NOMO-1 treated with DMSO at 0.1 percent for 48 hours (cell line): Measurements from ENCODE around the gene ABHD8.

Experiments
- DNase-seq: peaks from one replicate; lab custom pipeline; 2025; ENCODE audit not compliant: unreplicated experiment; lab: John Stamatoyannopoulos, UW

Gene ABHD8

DNA sequence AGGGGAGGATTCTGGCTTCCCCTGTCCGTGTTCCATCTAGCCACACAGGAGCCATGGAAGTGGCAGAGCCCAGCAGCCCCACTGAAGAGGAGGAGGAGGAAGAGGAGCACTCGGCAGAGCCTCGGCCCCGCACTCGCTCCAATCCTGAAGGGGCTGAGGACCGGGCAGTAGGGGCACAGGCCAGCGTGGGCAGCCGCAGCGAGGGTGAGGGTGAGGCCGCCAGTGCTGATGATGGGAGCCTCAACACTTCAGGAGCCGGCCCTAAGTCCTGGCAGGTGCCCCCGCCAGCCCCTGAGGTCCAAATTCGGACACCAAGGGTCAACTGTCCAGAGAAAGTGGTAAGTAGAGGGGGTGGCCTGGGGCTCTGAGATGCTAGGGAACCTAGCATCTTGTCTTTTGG lies 34.5 kb downstream of the ABHD8 start:
- DNase-seq, result no peak

DNA sequence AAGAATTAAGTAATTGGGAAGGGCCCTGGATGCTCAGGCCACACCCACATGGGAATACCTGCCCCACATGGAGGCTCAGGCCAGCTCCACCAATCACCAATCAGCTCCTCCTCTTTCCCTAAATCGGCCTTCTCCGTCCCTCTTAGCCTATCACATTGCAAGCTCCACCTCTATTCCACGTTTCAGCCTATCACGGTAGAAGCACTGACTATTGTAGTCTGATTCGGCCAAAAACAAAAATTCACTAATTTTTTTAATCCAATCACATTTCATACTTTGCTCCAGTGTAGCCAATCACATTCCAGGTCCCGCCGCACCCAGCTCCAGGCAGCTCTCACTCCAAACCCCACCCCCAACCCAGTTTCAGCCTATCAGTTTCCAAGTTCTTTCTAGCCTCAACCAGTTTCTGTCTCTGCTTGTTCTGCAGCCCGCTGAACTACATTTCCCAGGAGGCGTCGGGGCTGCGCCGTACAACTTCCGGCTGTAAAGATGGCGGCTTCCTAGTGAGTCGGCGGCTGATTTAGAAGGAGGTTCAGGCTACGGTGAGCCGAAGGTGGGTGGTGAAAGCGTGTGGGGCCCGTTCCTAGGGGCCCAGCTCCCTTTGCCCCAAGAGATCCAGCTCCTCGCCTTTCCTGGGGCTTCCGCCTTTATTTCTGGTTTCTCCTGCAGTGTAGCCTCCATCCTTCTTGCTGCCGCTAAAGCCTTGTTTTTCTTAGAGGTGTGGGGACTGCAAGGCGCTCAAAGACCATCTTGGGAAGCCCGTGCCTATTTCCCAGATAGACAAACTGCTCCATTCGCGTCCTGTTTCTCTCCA lies 36.0 kb downstream of the ABHD8 start, which contains the start of gene BABAM1:
BABAM1 (plus strand) TSS at position 469 of the 814 bp plus-strand sequence. CDS start 1,364 bp downstream, outside the sequence.
- peak; percentile 100 for DNase-seq

- peak; percentile 72 for DNase-seq
These were observed 36.6 kb downstream of the ABHD8 start for GRCh38 chr19:17266589-17266974.

DNA sequence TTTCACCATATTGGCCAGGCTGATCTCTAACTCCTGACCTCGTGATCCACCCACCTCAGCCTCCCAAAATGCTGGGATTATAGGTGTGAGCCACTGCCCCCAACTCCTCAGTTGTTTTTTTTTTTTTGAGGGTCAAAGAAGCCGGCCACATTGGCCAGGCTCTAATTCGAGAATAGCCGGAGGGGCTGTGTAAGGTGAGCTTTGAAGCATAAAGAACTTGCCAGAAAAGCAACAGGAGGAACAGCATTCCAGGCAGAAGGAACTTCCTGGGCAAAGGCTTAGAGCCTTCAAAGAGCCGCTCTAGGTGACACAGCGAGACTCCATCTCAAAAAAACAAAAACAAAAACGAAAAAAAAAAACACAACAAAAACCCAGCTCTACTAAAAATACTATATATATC lies 37.2 kb downstream of the ABHD8 start:
- no peak for DNase-seq

DNA sequence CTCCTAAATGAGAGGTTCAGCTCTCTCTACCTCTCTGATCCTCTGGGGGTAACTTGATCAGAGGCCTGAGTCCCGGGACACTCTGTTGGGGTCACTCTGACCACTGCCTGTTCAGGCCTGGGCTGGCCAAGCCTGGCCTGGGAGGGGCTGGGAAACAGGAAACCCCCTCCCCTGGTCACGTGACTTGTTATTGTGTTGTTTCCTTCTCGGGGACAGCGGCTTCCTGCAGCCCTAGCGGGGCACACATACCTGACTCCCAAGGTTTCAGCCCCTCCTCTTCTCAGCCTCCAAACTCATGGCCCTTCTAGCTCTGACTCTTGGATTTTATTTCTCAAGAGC lies 38.6 kb downstream of the ABHD8 start, which contains the start of gene USHBP1:
USHBP1 (minus strand) TSS at position 105 of the 339 bp plus-strand sequence. CDS start 446 bp downstream, outside the sequence.
- DNase-seq, result no peak

DNA sequence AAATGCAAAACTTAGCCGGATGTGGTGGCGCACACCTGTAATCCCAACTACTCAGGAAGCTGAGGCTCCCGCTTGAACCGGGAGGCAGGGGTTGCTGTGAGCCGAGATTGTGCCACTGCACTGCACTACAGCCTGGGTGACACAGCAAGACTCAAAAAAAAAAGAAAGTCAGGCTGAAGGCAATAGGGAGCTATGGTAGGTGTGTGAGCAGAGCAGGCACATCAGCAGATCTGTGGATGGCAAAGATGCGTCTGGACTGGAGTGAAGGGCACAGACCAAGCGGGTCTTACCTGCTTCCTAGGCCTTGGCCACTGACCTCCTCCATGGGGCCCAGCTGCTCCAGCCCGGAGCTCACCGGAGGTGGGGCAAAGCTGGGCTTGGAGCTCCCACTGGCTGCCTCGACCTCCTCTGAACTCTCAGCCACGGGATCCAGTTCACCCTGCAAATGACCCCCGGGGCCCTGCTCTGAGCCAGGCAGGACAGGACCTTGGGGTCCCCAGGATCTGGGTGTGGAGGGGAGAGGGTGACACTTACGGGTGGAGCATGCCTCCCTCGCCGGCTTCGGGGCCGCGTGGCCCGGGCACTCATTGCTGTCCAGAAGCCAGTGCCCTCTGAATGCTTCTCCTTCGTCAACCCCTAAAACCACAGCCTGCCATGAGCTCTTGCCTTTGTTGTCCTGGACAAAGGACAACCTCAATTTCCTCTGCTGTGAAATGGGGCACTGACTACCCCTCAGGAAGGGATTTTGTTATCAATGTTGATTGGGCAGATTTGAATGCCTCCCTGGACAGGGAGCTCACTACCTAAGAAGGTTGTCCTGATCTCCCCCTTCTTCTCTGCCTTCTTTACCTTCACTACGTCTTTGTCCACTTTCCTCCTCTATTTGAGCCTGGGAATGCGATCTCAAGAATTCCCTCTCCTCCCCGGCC lies 39.2 kb downstream of the ABHD8 start:
- DNase-seq, result no peak

GRCh38 chr19:17262557-17262956 lies 40.7 kb downstream of the ABHD8 start:
- DNase-seq, result no peak

- peak; percentile 78 for DNase-seq
These were observed 42.3 kb downstream of the ABHD8 start for GRCh38 chr19:17260842-17261325.

DNA sequence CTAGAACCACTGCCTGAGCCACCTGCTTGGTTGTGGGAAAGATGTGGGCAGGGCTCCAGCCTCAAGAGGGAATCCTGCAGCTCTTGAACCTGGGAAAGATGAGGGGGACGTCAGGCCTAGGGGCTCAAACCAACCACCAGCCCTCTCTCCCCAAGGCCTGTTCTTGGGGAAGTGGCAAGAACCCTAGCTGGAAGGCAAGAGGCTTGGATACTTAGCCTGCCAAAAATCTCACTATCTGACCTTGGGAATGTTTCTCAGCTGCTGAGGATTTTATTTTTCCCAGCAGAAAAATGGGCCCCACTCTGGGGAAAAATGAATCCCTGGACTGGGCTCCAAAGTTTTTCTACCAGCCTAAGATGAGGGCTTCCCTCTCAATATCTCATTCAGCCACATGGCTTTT lies 43.3 kb downstream of the ABHD8 start:
- DNase-seq, result no peak

- no peak for DNase-seq
These were observed 44.0 kb downstream of the ABHD8 start for GRCh38 chr19:17259118-17259780.

GRCh38 chr19:17256130-17256529 lies 47.1 kb downstream of the ABHD8 start:
- DNase-seq, result no peak

GRCh38 chr19:17255150-17255621 lies 48.0 kb downstream of the ABHD8 start:
- no peak for DNase-seq

- no peak for DNase-seq
These were observed 48.6 kb downstream of the ABHD8 start for GRCh38 chr19:17254636-17255035.

DNA sequence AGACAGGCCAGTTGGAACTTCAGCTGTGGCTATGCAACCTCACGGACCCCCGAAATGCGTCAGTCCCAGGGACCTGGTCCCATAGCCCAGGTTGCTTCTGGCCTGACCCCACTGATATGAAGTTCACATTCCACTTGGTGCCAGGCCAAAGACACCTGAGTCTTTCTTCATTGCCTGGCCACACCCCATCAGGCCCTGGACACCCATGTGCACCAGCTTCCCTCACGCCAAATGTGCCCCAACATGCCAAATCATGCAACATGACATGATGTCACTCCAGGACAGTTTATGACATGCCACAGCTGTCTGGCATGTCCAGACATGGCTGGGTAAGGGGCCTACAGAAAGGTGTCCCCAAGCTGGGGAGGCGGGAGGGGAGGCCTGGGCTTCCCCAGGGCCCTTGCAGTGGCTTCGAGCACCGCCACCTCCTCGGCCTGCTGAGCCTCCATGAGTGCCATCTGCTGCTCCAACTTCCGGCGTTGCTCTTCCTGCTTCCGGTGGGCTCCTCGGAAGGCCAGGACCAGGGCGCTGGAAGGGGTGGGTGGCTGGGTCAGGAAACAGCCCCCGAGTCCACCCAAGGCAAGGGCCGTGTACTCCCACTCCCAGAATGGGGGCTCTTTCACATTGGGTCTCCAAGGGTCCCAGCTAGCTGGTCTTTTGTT lies 53.2 kb downstream of the ABHD8 start:
- no peak for DNase-seq

- no peak for DNase-seq
These were observed 55.0 kb downstream of the ABHD8 start for GRCh38 chr19:17248011-17248776.

GRCh38 chr19:17246681-17247425 lies 56.4 kb downstream of the ABHD8 start:
- DNase-seq, result no peak

DNA sequence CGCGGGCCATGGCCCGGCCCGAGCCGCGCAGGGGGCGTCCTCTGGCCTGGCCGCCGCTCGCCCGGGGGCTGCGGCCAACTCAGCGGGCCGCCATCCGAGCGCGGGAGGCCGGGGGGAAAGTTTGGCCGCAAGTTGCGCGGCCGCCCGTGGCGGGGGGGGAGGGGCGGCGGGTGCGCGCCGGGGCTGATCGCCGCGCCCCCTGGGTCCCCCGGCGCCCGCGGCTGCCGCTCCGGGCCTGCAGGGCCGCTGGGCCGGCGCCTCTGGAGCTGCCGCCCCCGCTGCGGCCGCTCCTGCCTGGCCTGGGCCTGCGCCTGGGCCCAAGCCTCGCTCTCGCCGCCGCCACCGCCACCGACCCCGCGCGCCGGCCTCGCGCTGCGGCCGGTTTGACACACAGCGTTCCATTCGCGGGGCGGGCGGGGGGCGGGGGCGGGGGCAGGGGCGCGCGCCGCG lies 57.7 kb downstream of the ABHD8 start, which contains the start of gene NR2F6:
NR2F6 (minus strand) TSS at position 385 of the 450 bp plus-strand sequence. CDS start 699 bp downstream, outside the sequence.
- DNase-seq, result no peak

- DNase-seq, result no peak
These were observed 58.3 kb downstream of the ABHD8 start for GRCh38 chr19:17244618-17245534.
